ENCODE measurements around the gene EIF4G2. TPM values are rescaled to one million over a fixed set of nuclear protein-coding genes. Genes with fewer than 3 reads are reported as not detected.

Gene EIF4G2
- total RNA-seq, 2 donors from 2014 or later: 496 to 508 TPM

GRCh38 chr11:10847960-10848860 is 39.5 kb upstream of the EIF4G2 start:
- Histone ChIP-seq H3K9me3 (no peaks in the 10 kb centered on the region), H3K36me3 (peaks cover 27% of the 10 kb centered on the region), H3K27ac (peak overlapping the region in 1 of 2 donors; percentile 29), H3K27me3 (no peaks in the 10 kb centered on the region), H3K4me3 (no peak overlapping the region), H3K4me1 (peaks cover 0 to 13% of the 10 kb centered on the region in 2 donors)
- DNase-seq (ENCODE audit: low spot score): no peak
- TF ChIP-seq CTCF (IDR thresholded peaks at IDR 0.05): no peak

DNA sequence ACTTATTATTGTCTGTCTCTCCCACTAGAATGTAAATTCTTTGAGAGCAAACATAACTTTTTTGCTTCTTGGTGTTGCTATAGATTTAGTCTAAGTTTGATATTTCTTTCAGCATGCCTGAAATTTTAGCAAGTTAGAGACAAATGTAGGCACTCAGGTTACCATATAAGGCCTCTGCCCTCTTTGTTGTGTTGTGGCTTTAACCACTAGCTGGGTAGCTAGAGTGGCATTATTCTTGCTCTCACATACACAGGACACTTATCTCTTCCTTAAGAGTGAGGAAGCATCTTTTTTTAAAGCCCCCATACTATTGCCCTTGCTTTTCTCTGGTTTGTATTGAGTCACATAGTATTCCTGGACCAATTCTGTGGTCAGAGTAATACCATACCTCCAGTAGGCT is 37.9 kb upstream of the EIF4G2 start:
- H3K27me3 ChIP-seq: no peaks in the 10 kb centered on the region
- H3K36me3 ChIP-seq: peaks cover 11% of the 10 kb centered on the region
- DNase-seq (ENCODE audit: low spot score): no peak
- H3K4me3 ChIP-seq: no peak overlapping the region
- peaks cover 0 to 13% of the 10 kb centered on the region in 2 donors for H3K4me1 ChIP-seq
- TF ChIP-seq CTCF (IDR thresholded peaks at IDR 0.05): no peak
- no peak overlapping the region for H3K27ac ChIP-seq
- H3K9me3 ChIP-seq: no peaks in the 10 kb centered on the region

DNA sequence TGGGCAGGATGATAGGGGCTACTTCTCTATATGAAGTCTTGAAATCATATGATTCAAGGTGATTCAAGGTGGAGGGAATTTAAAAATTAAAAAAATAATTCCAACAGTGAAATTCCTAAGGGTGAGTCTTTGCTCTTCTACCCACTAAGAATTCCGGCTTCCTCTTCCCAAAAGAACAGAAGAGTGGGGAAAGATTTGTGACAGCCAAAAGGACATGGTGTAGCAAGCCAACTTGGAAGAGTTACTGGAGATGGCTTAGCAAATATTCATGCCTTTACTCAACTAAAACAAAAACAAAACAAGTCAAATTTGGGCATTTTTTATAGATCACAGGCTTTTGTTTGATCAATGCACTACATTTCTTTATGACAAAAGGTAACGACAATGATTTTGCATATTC is 36.9 kb upstream of the EIF4G2 start:
- H3K27ac ChIP-seq: peak overlapping the region; percentile 3 to 30
- no peaks in the 10 kb centered on the region for H3K9me3 ChIP-seq
- no peak for TF ChIP-seq CTCF (IDR thresholded peaks at IDR 0.05)
- no peak overlapping the region for H3K4me3 ChIP-seq
- H3K36me3 ChIP-seq: peaks cover under 1% of the 10 kb centered on the region
- no peaks in the 10 kb centered on the region for H3K27me3 ChIP-seq
- DNase-seq (ENCODE audit: low spot score): no peak
- H3K4me1 ChIP-seq: peaks cover 0 to 13% of the 10 kb centered on the region in 2 donors

GRCh38 chr11:10844796-10845195 is 36.1 kb upstream of the EIF4G2 start:
- no peak for DNase-seq (ENCODE audit: low spot score)
- no peak overlapping the region for H3K4me3 ChIP-seq
- H3K9me3 ChIP-seq: no peaks in the 10 kb centered on the region
- no peak for TF ChIP-seq CTCF (IDR thresholded peaks at IDR 0.05)
- H3K36me3 ChIP-seq: no peaks in the 10 kb centered on the region
- peaks cover 0 to 13% of the 10 kb centered on the region in 2 donors for H3K4me1 ChIP-seq
- peak overlapping the region in 1 of 2 donors; percentile 30 for H3K27ac ChIP-seq
- H3K27me3 ChIP-seq: no peaks in the 10 kb centered on the region

GRCh38 chr11:10844356-10844755 is 35.6 kb upstream of the EIF4G2 start:
- Histone ChIP-seq H3K36me3 (no peaks in the 10 kb centered on the region), H3K9me3 (no peaks in the 10 kb centered on the region), H3K4me3 (no peak overlapping the region), H3K27ac (peak overlapping the region in 1 of 2 donors; percentile 30), H3K27me3 (no peaks in the 10 kb centered on the region), H3K4me1 (peaks cover 0 to 13% of the 10 kb centered on the region in 2 donors)
- no peak for DNase-seq (ENCODE audit: low spot score)
- no peak for TF ChIP-seq CTCF (IDR thresholded peaks at IDR 0.05)

Data from right atrium auricular region (tissue), 2 donors.